H7 (cell line): Measurements from ENCODE around the gene C12orf56. TPM values are rescaled to one million over a fixed set of nuclear protein-coding genes. Genes with fewer than 3 reads are reported as not detected.
"Not testable (repeated sequence)": the region's sequence is repeated elsewhere in the genome, so short reads cannot be mapped to it uniquely, and the experiment has no call there.

ENCODE experiments used
- DNase-seq: peaks from one replicate; pipeline ENCODE4 v3.0.0; 2012
- H3K27me3 ChIP-seq: 2 replicates; pipeline ENCODE4 v1.6.0; 2011; ENCODE audit warnings: mild to moderate bottlenecking, low read length; ENCODE audit not compliant: control insufficient read depth, insufficient read depth
- H3K36me3 ChIP-seq: replicated peaks from 2 replicates; pipeline ENCODE4 v1.5.1; 2011; ENCODE audit warnings: low read length; ENCODE audit not compliant: control insufficient read depth, insufficient read depth
- H3K4me3 ChIP-seq: 2 replicates; pipeline ENCODE4 v1.5.1; 2011; ENCODE audit warnings: low read depth, mild to moderate bottlenecking, control low read depth, low read length, moderate library complexity; ENCODE audit not compliant: insufficient read depth
- total RNA-seq: library from RNA; depleted of rRNA; stranded (reverse); fragments of >200 nt; shearing (Covaris generic); gene quantifications from 2 replicates; pipeline ENCODE4 v1.2.3, GENCODE V29; 2014

C12orf56 gene
- total RNA-seq, 1 experiment from 2014 or later: 1.4 TPM

DNA sequence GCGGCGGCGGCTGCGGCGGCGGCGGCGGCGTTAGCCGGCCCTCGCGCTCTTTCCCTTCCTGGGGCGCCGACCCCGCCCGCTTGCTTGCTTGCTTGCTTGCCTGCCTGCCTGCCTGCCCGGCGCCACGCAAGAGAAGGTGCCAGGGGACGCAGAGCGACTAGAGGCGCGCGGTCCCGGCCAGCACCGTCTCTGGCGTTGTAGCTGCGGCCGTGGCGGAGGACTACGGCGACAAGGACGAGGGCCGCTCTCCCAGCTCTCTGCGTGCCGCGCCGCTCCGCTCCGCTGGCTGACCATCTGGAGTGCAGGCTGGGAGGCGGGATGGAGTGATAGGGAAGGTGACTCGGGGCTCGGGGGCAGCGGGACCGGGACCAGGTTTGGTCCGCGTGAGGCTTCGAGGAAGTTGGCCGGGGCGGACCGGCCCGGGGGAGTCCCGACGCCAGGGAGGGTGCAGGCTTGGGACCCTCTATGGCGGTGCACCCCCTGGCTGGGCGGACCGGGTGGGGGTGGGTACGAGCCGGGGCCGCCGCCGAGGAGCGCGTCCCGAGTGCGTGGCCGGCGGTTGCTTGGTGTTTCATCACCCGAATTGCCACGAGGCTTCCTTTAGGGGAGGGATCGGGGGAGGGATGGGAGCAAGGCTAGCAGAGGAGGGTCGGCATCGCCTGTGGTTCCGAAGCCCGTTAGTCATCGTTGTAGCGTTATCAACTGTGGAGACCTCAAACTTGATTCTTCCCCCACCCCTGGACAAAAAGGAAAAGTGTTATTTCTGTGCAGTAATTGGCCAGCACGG, 14.1 kb upstream of the C12orf56 start:
- peak; percentile 74 for DNase-seq
- H3K36me3 ChIP-seq: no peaks in the 10 kb centered on the region
- peak overlapping the region; percentile 93 for H3K4me3 ChIP-seq

DNA sequence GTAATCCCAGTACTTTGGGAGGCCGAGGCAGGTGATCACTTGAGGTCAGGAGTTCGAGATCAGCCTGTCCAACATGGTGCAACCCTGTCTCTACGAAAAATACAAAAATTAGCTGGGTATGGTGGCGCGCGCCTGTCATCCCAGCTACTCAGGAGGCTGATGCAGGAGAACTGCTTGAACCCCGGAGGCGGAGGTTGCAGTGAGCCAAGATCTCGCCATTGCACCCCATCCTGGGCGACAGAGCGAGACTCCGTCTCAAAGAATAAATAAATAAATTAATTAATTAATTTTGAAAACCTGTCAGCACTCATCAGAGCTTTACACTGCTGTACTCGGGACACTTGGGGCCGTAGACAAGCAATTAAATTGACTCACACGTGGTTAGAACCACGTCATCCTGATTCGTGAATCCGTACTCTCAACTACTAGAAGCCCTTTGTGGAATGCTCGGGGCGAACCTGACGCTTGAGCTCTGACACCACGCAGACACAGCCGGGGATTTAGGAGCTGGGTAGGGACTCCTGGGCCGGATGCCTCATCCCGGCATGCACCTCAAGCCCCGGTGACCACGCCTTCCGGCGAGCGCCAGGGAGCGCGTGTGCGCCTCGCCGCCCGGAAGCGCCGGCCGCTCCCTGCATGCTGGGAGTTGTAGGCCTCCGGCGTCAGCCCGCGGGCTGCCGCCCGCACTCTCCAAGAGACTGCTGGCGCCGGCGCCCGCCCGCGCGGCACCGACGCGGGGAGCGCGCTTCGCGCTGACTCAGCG, 13.3 kb upstream of the C12orf56 start, which contains the start of gene XPOT:
TSS of gene XPOT (plus strand) at position 686 of the 763 bp plus-strand sequence. CDS start 5,644 bp downstream, outside the sequence.
- no peaks in the 10 kb centered on the region for H3K36me3 ChIP-seq
- no peaks in the 10 kb centered on the region for H3K27me3 ChIP-seq
- H3K4me3 ChIP-seq: peak within 1 kb of the TSS; percentile 93
- peak; percentile 93 for DNase-seq

More for the DNA sequence above, 14.1 kb upstream of the C12orf56 start:
- H3K27me3 ChIP-seq: no peaks in the 10 kb centered on the region

DNA sequence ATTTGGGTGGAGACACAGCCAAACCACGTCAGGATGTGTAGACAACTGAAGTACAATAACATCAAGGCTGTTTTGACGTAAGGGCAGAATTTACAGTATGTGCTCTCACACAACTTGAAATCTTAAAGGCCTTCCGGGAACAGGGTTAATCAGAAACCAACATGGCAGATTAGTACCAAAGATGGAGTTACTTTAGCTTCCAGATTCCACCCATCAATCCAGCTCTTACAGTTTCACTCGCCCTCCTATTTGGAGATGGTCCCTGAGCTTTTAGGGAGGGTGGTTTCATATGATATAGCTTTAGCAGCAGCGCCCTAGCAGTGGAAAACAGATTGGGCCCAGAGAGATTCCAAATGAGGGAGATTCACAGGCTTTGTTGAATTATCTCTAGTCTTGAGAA, 11.6 kb upstream of the C12orf56 start:
- no peaks in the 10 kb centered on the region for H3K36me3 ChIP-seq
- no peaks in the 10 kb centered on the region for H3K27me3 ChIP-seq
- H3K4me3 ChIP-seq: no peak overlapping the region
- no peak for DNase-seq

DNA sequence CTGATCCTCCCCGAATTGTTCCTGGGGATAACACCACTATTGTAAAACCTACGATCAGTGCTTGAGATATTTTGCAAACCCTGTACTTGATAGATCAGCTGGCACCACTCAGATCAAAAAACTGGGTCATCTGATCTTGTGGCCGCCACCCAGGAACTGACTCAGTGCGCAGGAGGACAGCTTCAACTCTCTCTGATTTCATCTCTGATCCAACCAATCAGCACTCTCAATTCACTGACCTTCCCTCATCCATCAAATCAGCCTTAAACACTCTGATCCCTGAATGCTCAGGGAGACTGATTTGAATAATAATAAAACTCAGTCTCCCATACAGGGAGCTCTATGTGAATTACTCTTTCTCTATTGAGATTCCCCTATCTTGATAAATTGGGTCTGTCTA, 9.5 kb upstream of the C12orf56 start:
- Histone ChIP-seq H3K4me3 (no peak overlapping the region), H3K36me3 (no peaks in the 10 kb centered on the region), H3K27me3 (no peaks in the 10 kb centered on the region)
- peak; percentile 49 for DNase-seq

DNA sequence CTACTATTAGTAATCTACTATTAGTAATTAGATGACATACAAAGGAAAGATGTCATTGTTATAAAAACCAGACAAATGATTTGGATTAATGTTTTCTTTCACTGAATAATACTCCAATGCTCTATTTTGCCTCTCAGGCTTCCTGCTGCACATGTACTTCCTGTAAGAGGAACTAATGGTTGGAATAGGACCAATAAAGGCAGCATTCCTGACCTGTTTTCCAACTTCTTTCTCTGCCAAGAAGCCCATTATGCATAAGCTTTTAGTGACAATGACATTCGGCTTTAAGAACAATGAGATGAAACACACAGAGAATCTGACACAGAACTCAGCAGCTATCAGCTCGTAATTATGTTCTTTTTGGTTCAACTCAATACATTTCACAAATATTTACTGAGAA, 5.2 kb upstream of the C12orf56 start:
- H3K27me3 ChIP-seq: no peaks in the 10 kb centered on the region; the same call in 1 of the 2 replicates
- H3K36me3 ChIP-seq: no peaks in the 10 kb centered on the region
- H3K4me3 ChIP-seq: no peak overlapping the region
- no peak for DNase-seq

DNA sequence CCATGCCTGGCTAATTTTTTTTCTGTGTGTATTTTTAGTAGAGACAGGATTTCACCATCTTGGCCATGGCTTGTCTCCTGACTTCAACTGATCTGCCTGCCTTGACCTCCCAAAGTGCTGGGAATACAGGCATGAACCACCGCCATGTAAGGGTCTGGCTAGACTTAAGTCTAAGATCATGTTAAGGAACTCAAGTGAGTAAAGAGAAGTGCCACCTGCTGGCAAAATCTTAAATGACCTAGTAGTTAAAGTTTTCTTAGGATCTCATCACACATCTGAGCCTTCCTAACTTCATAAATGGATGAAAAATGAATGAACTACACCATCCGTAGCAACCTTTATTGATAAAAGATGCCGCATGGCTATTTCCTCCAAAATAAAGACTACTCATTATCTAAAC, 1.7 kb upstream of the C12orf56 start:
- DNase-seq: peak; percentile 42
- Histone ChIP-seq H3K36me3 (no peaks in the 10 kb centered on the region), H3K27me3 (peaks cover 2% of the 10 kb centered on the region; the same call in 1 of the 2 replicates)

DNA sequence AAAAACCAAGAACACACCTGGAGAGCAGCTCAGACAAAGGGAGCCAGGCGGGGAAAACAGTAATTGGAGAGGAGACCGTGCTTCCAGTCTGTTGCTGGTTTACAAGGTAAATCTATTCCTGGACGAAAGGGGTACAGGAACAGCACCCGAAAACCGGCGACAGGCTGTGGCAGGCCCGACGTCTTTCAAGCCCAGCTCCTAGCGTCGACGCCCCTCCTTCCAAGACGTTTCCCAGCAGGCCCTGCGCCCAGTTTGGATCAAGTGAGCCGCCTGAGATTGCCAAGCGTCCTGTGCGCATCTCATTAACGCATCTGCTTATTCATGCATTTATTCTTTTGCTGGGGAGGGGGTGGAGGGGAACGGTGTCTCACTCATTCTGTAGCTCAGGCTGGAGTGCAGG, 1.4 kb downstream of the C12orf56 start:
- H3K4me3 ChIP-seq: no peak overlapping the region
- no peak for DNase-seq
- H3K27me3 ChIP-seq: peaks cover 2% of the 10 kb centered on the region; the same call in 1 of the 2 replicates
- H3K36me3 ChIP-seq: no peaks in the 10 kb centered on the region

More for the DNA sequence above, 1.7 kb upstream of the C12orf56 start:
- H3K4me3 ChIP-seq: no peak overlapping the region

DNA sequence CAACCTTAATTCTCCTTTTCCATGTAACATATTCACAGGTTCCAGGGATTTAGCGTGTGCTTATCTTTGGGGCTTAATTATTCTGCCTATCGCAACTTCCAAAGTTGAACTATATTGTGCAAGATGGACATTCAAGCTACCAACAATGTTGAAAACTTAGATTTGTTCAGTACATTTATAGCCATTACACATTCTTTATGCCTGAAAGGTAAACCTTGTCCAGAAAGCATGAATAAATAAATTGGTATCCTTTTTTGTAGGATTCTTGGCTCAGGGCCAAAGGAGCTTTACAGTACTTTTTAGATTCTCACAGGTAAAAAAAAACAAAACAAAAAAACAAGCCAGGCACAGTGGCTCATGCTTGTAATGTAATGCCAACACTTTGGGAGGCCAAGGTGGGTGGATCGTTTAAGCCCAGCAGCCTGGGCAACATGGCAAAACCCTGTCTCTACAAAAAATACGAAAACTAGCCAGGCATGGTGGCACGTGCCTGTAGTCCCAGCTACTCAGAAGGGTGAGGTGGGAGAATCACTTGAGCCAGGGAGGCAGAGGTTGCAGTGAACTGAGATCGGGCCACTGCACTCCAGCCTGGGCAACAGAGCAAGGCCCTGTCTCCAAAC, 3.3 kb downstream of the C12orf56 start:
- no peak overlapping the region for H3K4me3 ChIP-seq
- DNase-seq: no peak
- peaks cover 2% of the 10 kb centered on the region; the same call in 1 of the 2 replicates for H3K27me3 ChIP-seq
- no peaks in the 10 kb centered on the region for H3K36me3 ChIP-seq

DNA sequence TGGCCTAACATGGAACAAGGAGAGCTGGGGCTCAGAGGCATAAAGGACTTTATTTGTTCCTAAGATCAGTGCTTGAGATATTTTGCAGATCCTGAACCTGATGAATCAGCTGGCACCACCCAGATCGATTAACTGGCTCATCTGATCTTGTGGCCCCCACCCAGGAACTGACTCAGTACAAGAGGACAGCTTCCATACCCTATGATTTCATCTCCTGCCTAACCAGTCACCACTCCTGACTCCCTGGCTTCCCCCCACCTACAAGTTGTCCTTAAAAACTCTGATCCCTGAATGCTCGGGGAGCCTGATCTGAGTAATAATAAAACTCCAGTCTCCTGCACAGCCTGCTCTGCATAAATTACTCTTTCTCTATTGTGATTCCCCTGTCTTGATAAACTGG, 5.1 kb downstream of the C12orf56 start:
- Histone ChIP-seq H3K4me3 (no peak overlapping the region), H3K27me3 (peaks cover 2% of the 10 kb centered on the region; the same call in 1 of the 2 replicates), H3K36me3 (no peaks in the 10 kb centered on the region)
- no peak for DNase-seq

DNA sequence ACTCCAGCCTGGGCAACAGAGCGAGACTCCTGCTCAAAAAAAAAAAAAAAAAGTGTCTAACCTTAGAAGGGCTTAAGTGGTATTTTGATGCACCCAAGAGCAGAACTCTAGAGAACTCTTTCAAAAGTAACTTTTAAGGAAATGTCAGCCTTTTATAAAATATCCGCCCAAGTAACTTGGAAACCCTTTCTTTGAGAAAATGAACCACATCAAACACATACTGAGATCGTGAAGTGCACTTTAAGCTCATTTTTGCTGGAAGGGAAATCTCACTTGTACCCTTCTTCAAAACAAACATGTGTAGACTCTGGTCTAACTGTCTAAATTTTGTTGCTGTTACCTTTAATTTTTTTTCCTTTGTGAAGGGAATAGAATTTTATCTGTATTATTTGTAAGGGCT, 5.5 kb downstream of the C12orf56 start:
- DNase-seq: no peak
- Histone ChIP-seq H3K4me3 (no peak overlapping the region), H3K36me3 (no peaks in the 10 kb centered on the region), H3K27me3 (no peaks in the 10 kb centered on the region; the same call in 1 of the 2 replicates)

DNA sequence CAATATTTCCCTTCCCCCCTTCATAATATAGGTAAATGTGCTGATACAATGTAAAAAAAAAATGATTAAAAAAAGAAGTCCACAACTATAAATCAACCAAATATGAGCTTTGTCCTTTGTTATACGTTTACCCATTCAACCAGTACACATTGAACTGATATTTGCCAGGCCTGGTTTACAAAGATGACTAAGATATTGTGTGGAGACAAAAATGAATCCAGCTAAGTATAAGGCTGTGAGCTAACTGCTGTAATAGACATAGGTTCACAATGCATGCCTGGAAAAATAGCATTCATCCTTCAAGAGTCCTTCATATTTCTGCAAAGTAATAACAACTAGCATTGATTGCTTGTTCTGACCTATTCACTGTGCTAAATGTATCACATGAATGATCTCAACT, 6.9 kb downstream of the C12orf56 start:
- no peak for DNase-seq

DNA sequence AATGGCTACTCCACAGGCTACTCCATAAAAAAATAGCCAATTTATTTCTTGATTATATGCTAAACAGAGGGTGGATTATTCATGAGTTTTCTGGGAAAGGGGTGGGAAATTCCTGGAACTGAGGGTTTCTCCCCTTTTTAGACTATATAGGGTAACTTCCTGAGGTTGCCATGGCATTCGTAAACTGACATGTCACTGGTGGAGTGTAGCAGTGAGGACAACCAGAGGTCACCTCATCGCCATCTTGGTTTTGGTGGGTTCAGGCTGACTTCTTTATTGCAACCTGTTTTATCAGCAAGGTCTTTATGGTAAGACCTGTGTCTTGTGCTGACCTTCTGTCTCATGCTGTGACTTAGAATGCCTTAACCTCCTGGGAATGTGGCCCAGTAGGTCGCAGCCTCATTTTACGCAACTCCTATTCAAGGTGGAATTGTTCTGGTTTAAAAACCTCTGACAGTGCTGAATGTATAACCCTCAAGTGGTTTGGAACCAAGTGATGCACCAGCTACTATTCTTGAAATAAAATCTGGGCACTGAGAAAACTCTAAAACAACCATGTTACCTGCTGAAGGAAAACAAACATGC, 27.7 kb downstream of the C12orf56 start:
- Histone ChIP-seq H3K27me3 (no peaks in the 10 kb centered on the region), H3K36me3 (no peaks in the 10 kb centered on the region), H3K4me3 (no peak overlapping the region)
- DNase-seq: no peak

More for the DNA sequence above, 6.9 kb downstream of the C12orf56 start:
- H3K36me3 ChIP-seq: no peaks in the 10 kb centered on the region
- H3K27me3 ChIP-seq: no peaks in the 10 kb centered on the region
- H3K4me3 ChIP-seq: no peak overlapping the region

DNA sequence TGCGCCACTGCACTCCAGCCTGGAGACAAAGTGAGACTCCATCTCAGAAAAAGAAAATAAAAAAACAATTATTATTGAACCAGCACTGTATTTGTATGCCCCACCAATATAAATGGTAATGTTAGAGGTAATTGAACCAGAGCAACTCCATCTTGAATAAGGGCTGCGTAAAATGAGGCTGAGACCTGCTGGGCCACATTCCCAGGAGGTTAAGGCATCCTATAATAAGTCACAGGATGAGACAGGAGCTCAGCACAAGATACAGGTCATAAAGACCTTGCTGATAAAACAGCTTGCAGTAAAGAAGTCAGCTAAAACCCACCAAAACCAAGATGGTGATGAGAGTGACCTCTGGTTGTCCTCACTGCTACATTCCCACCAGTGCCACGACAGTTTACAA, 29.4 kb downstream of the C12orf56 start:
- H3K4me3 ChIP-seq, DNase-seq, H3K27me3 ChIP-seq, H3K36me3 ChIP-seq: not testable (repeated sequence)

DNA sequence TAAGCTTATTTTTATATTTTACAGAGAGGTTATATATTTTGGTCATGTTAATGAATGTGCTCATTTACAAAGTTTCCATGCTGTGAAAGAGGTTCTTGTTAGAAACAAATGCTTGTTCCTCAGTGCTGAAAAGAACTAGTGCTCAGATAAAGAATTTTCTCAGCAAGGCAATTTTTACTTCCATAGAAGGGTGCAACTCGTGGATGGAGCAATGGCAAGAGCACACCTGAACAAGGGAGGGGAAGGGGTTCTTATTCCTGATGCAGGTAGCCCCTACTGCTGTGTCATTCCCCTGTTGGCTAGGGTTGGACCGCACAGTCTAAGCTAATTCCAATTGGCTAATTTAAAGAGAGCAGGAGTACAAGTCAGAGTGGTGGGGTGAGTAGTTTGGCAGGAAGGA, 34.3 kb downstream of the C12orf56 start:
- H3K27me3 ChIP-seq, H3K36me3 ChIP-seq, DNase-seq, H3K4me3 ChIP-seq: not testable (repeated sequence)
